ENCODE results near the gene CLDN15. TPM values are rescaled to one million over a fixed set of nuclear protein-coding genes. Genes with fewer than 3 reads are reported as not detected.
"Not testable (repeated sequence)": the region's sequence is repeated elsewhere in the genome, so short reads cannot be mapped to it uniquely, and the experiment has no call there.

Gene CLDN15
- total and polyA plus RNA-seq, 2 donors (not counting 1 experiment from before 2014, with no cell fraction given) = 31.1 to 42.1 TPM

DNA sequence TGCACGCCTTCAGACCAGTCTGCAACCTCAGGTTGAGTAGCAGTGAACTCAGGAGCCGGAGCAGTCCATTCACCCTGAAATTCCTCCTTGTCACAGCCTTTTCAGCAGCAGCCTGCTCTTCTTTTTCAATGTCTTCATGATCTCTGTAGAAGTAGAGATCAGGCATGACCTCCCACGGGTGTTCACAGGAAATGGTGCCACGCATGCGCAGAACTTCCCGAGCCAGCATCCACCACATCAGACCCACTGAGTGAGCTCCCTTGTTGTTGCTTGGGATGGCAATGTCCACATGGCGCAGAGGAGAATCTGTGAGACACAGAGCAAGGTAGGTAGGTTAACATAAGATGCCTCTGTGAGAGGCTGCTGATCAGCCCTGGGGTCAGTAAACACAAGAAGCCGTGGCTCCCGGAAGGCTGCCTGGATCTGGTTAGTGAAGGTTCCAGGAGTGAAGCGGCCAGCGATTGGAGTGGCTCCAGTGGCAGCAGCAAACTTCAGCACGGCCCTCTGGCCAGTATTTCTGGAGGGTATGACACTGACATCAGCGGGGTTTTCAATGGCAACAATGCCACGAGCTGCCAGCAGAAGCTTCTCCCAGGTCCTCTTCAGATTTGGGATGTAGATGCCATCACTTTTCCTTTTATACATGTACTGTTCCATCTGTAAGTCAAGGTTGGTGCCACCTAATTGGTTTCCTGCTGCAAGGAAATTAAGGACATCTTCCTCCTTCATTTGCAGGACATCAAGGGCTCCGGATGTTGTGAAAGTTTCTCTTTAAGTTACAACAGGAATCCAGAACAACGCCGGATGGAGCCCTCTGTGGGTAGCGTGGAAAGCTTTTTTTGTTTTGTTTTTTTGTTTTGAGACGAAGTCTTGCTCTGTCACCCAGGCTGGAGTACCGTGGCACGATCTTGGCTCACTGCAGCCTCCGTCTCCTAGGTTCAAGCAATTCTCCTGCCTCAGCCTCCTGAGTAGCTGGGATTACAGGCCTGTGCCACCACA lies 33.6 kb downstream of the CLDN15 start:
- ATAC-seq (ENCODE audit: low read depth) = not testable (repeated sequence)
- WGBS (ENCODE audit: insufficient coverage) = 80% methylated on average over 18 of the region's 22 CpGs

DNA sequence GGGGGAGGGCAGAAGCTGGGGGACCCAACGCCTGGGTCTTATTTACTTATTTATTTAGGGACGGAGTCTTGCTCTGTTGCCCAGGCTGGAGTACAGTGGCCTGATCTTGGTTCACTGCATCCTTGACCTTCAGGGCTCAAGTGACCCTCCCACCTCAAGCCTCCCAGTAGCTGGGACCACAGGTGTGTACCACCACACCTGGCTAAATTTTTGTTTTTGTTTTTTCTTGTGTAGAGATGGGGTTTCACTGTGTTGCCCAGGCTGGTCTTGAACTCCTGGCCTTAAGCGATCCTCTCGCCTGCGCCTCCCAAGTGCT lies 35.0 kb downstream of the CLDN15 start:
- H3K4me3 ChIP-seq (ENCODE audit: control extremely low read depth in 1 of 5, extremely low read depth in 1 of 5, insufficient read depth in 1 of 5, low read depth in 2 of 5, low read length in 4 of 5) = no peak overlapping the region
- ChIA-PET POLR2A (no interaction called here), CTCF (interaction anchor here (2.8 kb wide), 1 partner anchor 59 kb away, joined by 10 read pairs; no protein-coding TSS in a partner anchor)
- peaks cover 23% of the 10 kb centered on the region for H3K4me1 Mint-ChIP-seq
- H3K9me3 ChIP-seq (ENCODE audit: control extremely low read depth in 1 of 3, control insufficient read depth in 2 of 3, insufficient read depth in 1 of 3, low read length in 2 of 3) = peaks cover 0 to 19% (median 0%) of the 10 kb centered on the region in 3 donors
- ATAC-seq (ENCODE audit: low read depth) = no peak
- H3K27ac Mint-ChIP-seq = no peak overlapping the region
- no peak overlapping the region for H3K27ac ChIP-seq (ENCODE audit: low read length in 2 of 2)
- H3K27me3 ChIP-seq (replicated peaks in 1 of 4; ENCODE audit: control extremely low read depth in 1 of 4, control insufficient read depth in 3 of 4, insufficient read depth in 4 of 4, low read length in 3 of 4) = peaks cover 0 to 39% (median 16%) of the 10 kb centered on the region in 4 experiments
- peaks cover 18 to 27% of the 10 kb centered on the region in 2 donors for H3K4me1 ChIP-seq (ENCODE audit: control insufficient read depth in 2 of 2, insufficient read depth in 2 of 2, low read length in 2 of 2)
- H4K20me1 ChIP-seq (ENCODE audit: control insufficient read depth, insufficient read depth, low read length, poor library complexity, severe bottlenecking) = no peaks in the 10 kb centered on the region
- TF ChIP-seq, protein P1, sequence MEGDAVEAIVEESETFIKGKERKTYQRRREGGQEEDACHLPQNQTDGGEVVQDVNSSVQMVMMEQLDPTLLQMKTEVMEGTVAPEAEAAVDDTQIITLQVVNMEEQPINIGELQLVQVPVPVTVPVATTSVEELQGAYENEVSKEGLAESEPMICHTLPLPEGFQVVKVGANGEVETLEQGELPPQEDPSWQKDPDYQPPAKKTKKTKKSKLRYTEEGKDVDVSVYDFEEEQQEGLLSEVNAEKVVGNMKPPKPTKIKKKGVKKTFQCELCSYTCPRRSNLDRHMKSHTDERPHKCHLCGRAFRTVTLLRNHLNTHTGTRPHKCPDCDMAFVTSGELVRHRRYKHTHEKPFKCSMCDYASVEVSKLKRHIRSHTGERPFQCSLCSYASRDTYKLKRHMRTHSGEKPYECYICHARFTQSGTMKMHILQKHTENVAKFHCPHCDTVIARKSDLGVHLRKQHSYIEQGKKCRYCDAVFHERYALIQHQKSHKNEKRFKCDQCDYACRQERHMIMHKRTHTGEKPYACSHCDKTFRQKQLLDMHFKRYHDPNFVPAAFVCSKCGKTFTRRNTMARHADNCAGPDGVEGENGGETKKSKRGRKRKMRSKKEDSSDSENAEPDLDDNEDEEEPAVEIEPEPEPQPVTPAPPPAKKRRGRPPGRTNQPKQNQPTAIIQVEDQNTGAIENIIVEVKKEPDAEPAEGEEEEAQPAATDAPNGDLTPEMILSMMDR (IDR thresholded peaks at IDR 0.05) = no peak
- TF ChIP-seq EZH2 (IDR thresholded peaks at IDR 0.05; ENCODE audit: borderline replicate concordance, insufficient read depth, low read depth, low read length, poor library complexity, severe bottlenecking) = no peak
- intact Hi-C loops (cut with micrococcal nuclease) = no loop called here
- WGBS (ENCODE audit: insufficient coverage) = 100% methylated on average over 3 of the region's 5 CpGs
- no peaks in the 10 kb centered on the region for H3K79me2 ChIP-seq (ENCODE audit: control insufficient read depth, insufficient read depth, low read length)
- no peak for DNase-seq
- H3K9me3 Mint-ChIP-seq (ENCODE audit: insufficient read depth) = no peaks in the 10 kb centered on the region
- peak overlapping the region; percentile 73 for H3K4me2 ChIP-seq (replicated peaks; ENCODE audit: low read depth, low read length, poor library complexity, severe bottlenecking)
- H3K4me3 Mint-ChIP-seq = no peak overlapping the region
- H3K36me3 ChIP-seq (replicated peaks in 1 of 2; ENCODE audit: control extremely low read depth in 1 of 2, control insufficient read depth in 1 of 2, extremely low read depth in 1 of 2, insufficient read depth in 2 of 2, low read length in 1 of 2) = no peaks in the 10 kb centered on the region
- H3K27me3 Mint-ChIP-seq = peaks cover 24% of the 10 kb centered on the region
- H3K9ac ChIP-seq (ENCODE audit: low read length) = no peak overlapping the region
- no peak overlapping the region for H2AFZ ChIP-seq (ENCODE audit: insufficient read depth, low read depth, low read length, poor library complexity, severe bottlenecking)

More for the DNA sequence above, 33.6 kb downstream of the CLDN15 start:
- H3K4me3 ChIP-seq (ENCODE audit: control extremely low read depth in 1 of 5, extremely low read depth in 1 of 5, insufficient read depth in 1 of 5, low read depth in 2 of 5, low read length in 4 of 5); H4K20me1 ChIP-seq (ENCODE audit: control insufficient read depth, insufficient read depth, low read length, poor library complexity, severe bottlenecking); H3K27ac ChIP-seq (ENCODE audit: low read length in 2 of 2); POLR2A ChIA-PET; H3K36me3 ChIP-seq (replicated peaks in 1 of 2; ENCODE audit: control extremely low read depth in 1 of 2, control insufficient read depth in 1 of 2, extremely low read depth in 1 of 2, insufficient read depth in 2 of 2, low read length in 1 of 2); H3K9me3 Mint-ChIP-seq (ENCODE audit: insufficient read depth); H3K4me2 ChIP-seq (replicated peaks; ENCODE audit: low read depth, low read length, poor library complexity, severe bottlenecking); H3K79me2 ChIP-seq (ENCODE audit: control insufficient read depth, insufficient read depth, low read length); intact Hi-C loops (cut with micrococcal nuclease); H3K27ac Mint-ChIP-seq; DNase-seq; H2AFZ ChIP-seq (ENCODE audit: insufficient read depth, low read depth, low read length, poor library complexity, severe bottlenecking); H3K9ac ChIP-seq (ENCODE audit: low read length): not testable (repeated sequence)
- peaks cover 0 to 32% (median 16%) of the 10 kb centered on the region in 4 experiments for H3K27me3 ChIP-seq (replicated peaks in 1 of 4; ENCODE audit: control extremely low read depth in 1 of 4, control insufficient read depth in 3 of 4, insufficient read depth in 4 of 4, low read length in 3 of 4)
- peaks cover 18 to 27% of the 10 kb centered on the region in 2 donors for H3K4me1 ChIP-seq (ENCODE audit: control insufficient read depth in 2 of 2, insufficient read depth in 2 of 2, low read length in 2 of 2)
- CTCF ChIA-PET = interaction anchor here (1.4 to 1.7 kb wide), 2 partner anchors 9 to 12 kb away, joined by 3 to 7 read pairs; no protein-coding TSS in a partner anchor
- H3K9me3 ChIP-seq (ENCODE audit: control extremely low read depth in 1 of 3, control insufficient read depth in 2 of 3, insufficient read depth in 1 of 3, low read length in 2 of 3) = peaks cover 0 to 19% (median 0%) of the 10 kb centered on the region in 3 donors
- Mint-ChIP-seq H3K27me3 (peaks cover 22% of the 10 kb centered on the region), H3K4me1 (peaks cover 23% of the 10 kb centered on the region), H3K4me3 (peak overlapping the region; percentile 17)

Data from B cell (primary cell).